Neural cell (in vitro differentiated cells): ENCODE results near the gene SLC28A1.

Source experiments
- EP300 ChIP-seq: fragments of 450-650 bp; conservative IDR thresholded peaks from 2 replicates; pipeline ENCODE4 v1.6.1; 2014; ENCODE audit warnings: antibody characterized with exemption, mild to moderate bottlenecking, moderate library complexity; ENCODE audit not compliant: poor library complexity, severe bottlenecking
- MXI1 ChIP-seq: fragments of 450-650 bp; conservative IDR thresholded peaks from 2 replicates; pipeline ENCODE4 v1.6.1; 2014; ENCODE audit warnings: antibody characterized with exemption, mild to moderate bottlenecking; ENCODE audit not compliant: poor library complexity, severe bottlenecking
- POLR2AphosphoS5 ChIP-seq: IDR thresholded peaks from 2 replicates; pipeline ENCODE4 v1.6.1; 2012
- REST ChIP-seq: IDR thresholded peaks from 2 replicates; pipeline ENCODE4 v1.6.1; 2012; ENCODE audit warnings: borderline replicate concordance
- SMC3 ChIP-seq: fragments of 450-650 bp; conservative IDR thresholded peaks from 2 replicates; pipeline ENCODE4 v1.6.1; 2014; ENCODE audit warnings: antibody characterized with exemption, mild to moderate bottlenecking, moderate library complexity; ENCODE audit not compliant: poor library complexity
- TAF1 ChIP-seq: IDR thresholded peaks from 2 replicates; pipeline ENCODE4 v1.6.1; 2012; ENCODE audit warnings: low read depth
- TF ChIP-seq, protein P1 (sequence below): fragments of 450-650 bp; IDR thresholded peaks from 2 replicates; pipeline ENCODE4 v1.5.1; 2014; ENCODE audit warnings: antibody characterized with exemption, mild to moderate bottlenecking, moderate library complexity; ENCODE audit not compliant: poor library complexity, severe bottlenecking

- TF ChIP-seq, protein P1, sequence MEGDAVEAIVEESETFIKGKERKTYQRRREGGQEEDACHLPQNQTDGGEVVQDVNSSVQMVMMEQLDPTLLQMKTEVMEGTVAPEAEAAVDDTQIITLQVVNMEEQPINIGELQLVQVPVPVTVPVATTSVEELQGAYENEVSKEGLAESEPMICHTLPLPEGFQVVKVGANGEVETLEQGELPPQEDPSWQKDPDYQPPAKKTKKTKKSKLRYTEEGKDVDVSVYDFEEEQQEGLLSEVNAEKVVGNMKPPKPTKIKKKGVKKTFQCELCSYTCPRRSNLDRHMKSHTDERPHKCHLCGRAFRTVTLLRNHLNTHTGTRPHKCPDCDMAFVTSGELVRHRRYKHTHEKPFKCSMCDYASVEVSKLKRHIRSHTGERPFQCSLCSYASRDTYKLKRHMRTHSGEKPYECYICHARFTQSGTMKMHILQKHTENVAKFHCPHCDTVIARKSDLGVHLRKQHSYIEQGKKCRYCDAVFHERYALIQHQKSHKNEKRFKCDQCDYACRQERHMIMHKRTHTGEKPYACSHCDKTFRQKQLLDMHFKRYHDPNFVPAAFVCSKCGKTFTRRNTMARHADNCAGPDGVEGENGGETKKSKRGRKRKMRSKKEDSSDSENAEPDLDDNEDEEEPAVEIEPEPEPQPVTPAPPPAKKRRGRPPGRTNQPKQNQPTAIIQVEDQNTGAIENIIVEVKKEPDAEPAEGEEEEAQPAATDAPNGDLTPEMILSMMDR: no peak
- TF ChIP-seq POLR2AphosphoS5 (no peak), EP300 (no peak), TAF1 (no peak), SMC3 (no peak), REST (no peak), MXI1 (no peak)
Measured at GRCh38 chr15:84907731-84908130, 23.3 kb downstream of the SLC28A1 start.
